Vagina (tissue), 2 donors: Measurements from ENCODE around the gene NRG2.

Source experiments
- CTCF ChIP-seq, 3 experiments: fragments of 450-650 bp in 2 of 3; fragments of 200-600 bp in 1 of 3; sonication (generic) in 1 of 3; IDR thresholded peaks; one replicate each; pipeline ENCODE4 v1.5.1; 2017 to 2019; ENCODE audit warnings: antibody characterized with exemption in 3 of 3, mild to moderate bottlenecking in 2 of 3, moderate library complexity in 2 of 3
- POLR2A ChIP-seq, 2 donors: fragments of 450-650 bp; IDR thresholded peaks; one replicate each; pipeline ENCODE4 v1.6.1; 2017; ENCODE audit warnings: antibody characterized with exemption in 2 of 2, mild to moderate bottlenecking in 2 of 2, moderate library complexity in 2 of 2
- POLR2AphosphoS5 ChIP-seq, 2 donors: sonication (generic); formaldehyde crosslinking; IDR thresholded peaks; one replicate each; pipeline ENCODE4 v1.9.0; 2017; ENCODE audit warnings: antibody characterized with exemption in 2 of 2, mild to moderate bottlenecking in 2 of 2, low read depth in 1 of 2; ENCODE audit not compliant: insufficient read depth in 1 of 2

GRCh38 chr5:139930406-139930805, 112.7 kb downstream of the NRG2 start:
- TF ChIP-seq POLR2AphosphoS5 (IDR thresholded peaks at IDR 0.05; ENCODE audit: insufficient read depth in 1 of 2, low read depth in 1 of 2) (no peak), CTCF (IDR thresholded peaks at IDR 0.05) (no peak), POLR2A (IDR thresholded peaks at IDR 0.05) (no peak)
